Activated naive CD8-positive, alpha-beta T cell treated with anti-CD3 and anti-CD28 coated beads for 36 hours (primary cell): ENCODE measurements around the gene DLX3. TPM values are rescaled to one million over a fixed set of nuclear protein-coding genes. Genes with fewer than 3 reads are reported as not detected.

ENCODE experiments used
- DNase-seq: peaks from one replicate; pipeline ENCODE4 v3.0.0; 2021
- H3K27ac Mint-ChIP-seq: one replicate; pipeline ENCODE4 v1.8.0; 2022; ENCODE audit warnings: mild to moderate bottlenecking, moderate library complexity, mixed read lengths
- H3K27me3 Mint-ChIP-seq: one replicate; pipeline ENCODE4 v1.8.0; 2022; ENCODE audit warnings: mild to moderate bottlenecking, mixed read lengths
- H3K36me3 Mint-ChIP-seq: one replicate; pipeline ENCODE4 v1.8.0; 2021; ENCODE audit warnings: mild to moderate bottlenecking, mixed read lengths
- H3K4me1 Mint-ChIP-seq: one replicate; pipeline ENCODE4 v1.8.0; 2021; ENCODE audit warnings: mixed read lengths
- H3K4me3 Mint-ChIP-seq: one replicate; pipeline ENCODE4 v1.8.0; 2022; ENCODE audit warnings: mild to moderate bottlenecking, moderate library complexity, mixed read lengths
- H3K9me3 Mint-ChIP-seq: one replicate; pipeline ENCODE4 v1.8.0; 2022; ENCODE audit warnings: mixed read lengths
- total RNA-seq, 2 experiments: library from RNA; stranded (reverse); gene quantifications; one replicate each; pipeline ENCODE4 v1.2.3, GENCODE V29; 2021

DLX3 gene
- total RNA-seq, 2 experiments from 2014 or later = 0.16 to 0.19 TPM

DNA sequence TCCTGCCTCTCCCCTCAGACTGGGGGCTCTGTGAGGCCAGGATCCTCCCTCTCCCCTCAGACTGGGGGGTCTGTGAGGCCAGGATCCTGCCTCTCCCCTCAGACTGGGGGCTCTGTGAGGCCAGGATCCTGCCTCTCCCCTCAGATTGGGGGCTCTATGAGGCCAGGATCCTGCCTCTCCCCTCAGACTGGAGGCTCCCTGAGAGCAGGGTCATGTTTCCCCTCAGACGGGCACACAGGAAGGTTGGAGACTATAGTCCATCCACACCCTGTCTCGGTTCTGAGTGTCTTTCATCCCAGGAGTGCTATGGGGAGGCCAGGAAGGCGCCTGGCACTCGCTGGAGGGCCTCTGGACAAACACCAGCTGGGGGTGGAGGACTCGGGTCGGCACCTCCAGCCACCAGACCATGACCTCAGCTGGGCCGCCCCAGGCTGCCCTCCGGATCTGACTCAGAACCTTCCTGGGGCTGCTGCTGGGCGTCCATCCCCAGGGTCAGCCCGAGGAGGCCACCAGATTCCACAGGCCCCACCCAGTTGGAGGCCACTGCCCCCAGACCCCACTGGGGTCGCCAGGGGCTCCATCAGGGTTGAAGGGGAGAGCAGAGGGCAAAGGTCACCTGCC, 48.0 kb downstream of the DLX3 start:
- no peaks in the 10 kb centered on the region for H3K9me3 Mint-ChIP-seq
- no peak for DNase-seq
- H3K36me3 Mint-ChIP-seq = no peaks in the 10 kb centered on the region
- H3K27me3 Mint-ChIP-seq = peaks cover 50% of the 10 kb centered on the region
- no peaks in the 10 kb centered on the region for H3K4me1 Mint-ChIP-seq
- no peak overlapping the region for H3K4me3 Mint-ChIP-seq
- H3K27ac Mint-ChIP-seq = no peak overlapping the region

DNA sequence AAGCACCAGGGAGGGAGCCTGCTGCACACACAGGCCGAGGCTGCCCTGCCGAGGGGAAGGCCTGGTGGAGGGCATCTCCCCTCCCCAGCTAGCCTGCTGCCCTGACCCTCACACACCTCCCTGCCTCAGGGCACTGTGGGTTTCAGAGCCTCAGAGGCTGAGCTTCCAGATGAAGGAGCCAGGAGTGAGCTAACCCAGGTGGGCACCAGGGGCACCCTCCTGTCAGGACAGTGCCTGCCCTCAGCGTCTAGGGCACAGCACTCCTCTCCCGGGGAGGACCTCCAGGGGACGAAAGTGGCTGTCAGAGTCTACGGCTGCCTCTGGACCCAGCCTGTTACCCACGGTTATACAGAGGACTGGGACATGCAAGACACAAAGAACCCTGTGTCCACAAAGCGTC, 48.8 kb downstream of the DLX3 start:
- no peak overlapping the region for H3K27ac Mint-ChIP-seq

GRCh38 chr17:49944273-49944870, 50.7 kb downstream of the DLX3 start:
- H3K4me1 Mint-ChIP-seq = no peaks in the 10 kb centered on the region

More for the DNA sequence above, 48.8 kb downstream of the DLX3 start:
- Mint-ChIP-seq H3K4me3 (no peak overlapping the region), H3K4me1 (no peaks in the 10 kb centered on the region), H3K9me3 (no peaks in the 10 kb centered on the region), H3K27me3 (peaks cover 43% of the 10 kb centered on the region), H3K36me3 (no peaks in the 10 kb centered on the region)
- no peak for DNase-seq

DNA sequence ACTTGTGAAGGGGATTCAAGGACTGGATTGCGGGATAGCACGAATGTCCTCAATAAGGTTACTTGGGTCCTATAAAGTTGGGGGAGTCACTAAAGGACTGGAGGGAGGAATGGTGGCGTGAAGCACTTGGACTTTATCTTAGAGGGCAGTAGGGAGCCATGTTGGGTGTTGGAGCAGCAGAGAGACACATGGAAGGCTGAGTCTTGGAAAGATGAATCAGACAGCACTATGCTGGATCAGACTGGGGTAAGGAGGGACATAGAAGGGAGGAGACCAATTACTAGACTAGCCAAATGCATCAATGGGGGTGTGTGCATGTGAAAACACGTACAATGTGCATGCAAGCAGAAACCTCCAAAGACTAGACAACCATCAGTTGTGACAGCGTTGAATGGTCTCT, 52.1 kb downstream of the DLX3 start:
- DNase-seq = no peak
- Mint-ChIP-seq H3K9me3 (no peaks in the 10 kb centered on the region), H3K27me3 (peaks cover 27% of the 10 kb centered on the region), H3K4me3 (no peak overlapping the region), H3K27ac (no peak overlapping the region), H3K4me1 (no peaks in the 10 kb centered on the region), H3K36me3 (no peaks in the 10 kb centered on the region)

More at GRCh38 chr17:49944273-49944870, 50.7 kb downstream of the DLX3 start:
- Mint-ChIP-seq H3K27me3 (peaks cover 26% of the 10 kb centered on the region), H3K4me3 (no peak overlapping the region), H3K27ac (no peak overlapping the region), H3K9me3 (no peaks in the 10 kb centered on the region), H3K36me3 (no peaks in the 10 kb centered on the region)
- no peak for DNase-seq

GRCh38 chr17:49941427-49941826, 53.6 kb downstream of the DLX3 start:
- H3K27me3 Mint-ChIP-seq = peaks cover 22% of the 10 kb centered on the region
- no peak for DNase-seq
- no peaks in the 10 kb centered on the region for H3K4me1 Mint-ChIP-seq
- no peak overlapping the region for H3K27ac Mint-ChIP-seq
- no peaks in the 10 kb centered on the region for H3K36me3 Mint-ChIP-seq
- H3K9me3 Mint-ChIP-seq = no peaks in the 10 kb centered on the region
- H3K4me3 Mint-ChIP-seq = no peak overlapping the region

Other genes with a start within 250 kb of the DLX3 start
- gene FAM117A, start 231.1 kb downstream of the DLX3 start, total RNA-seq = 10 to 100 TPM; 16.2 to 16.4 TPM
- gene KAT7, start 206.5 kb downstream of the DLX3 start, total RNA-seq = 10 to 100 TPM; 65.9 to 67.2 TPM
- not detected for gene TAC4, start 147.2 kb downstream of the DLX3 start, total RNA-seq
- gene DLX4, start 26.0 kb downstream of the DLX3 start, total RNA-seq = under 1 TPM; 0.62 to 0.70 TPM
- gene ITGA3, start 60.9 kb upstream of the DLX3 start, total RNA-seq = 1 to 10 TPM; 3.7 to 5.1 TPM
- gene PDK2, start 100.1 kb upstream of the DLX3 start, total RNA-seq = 10 to 100 TPM in 1 of 2 experiments, 1 to 10 TPM in 1; 9.4 to 12.9 TPM
- under 1 TPM; 0.47 to 0.66 TPM for gene SAMD14, start 134.9 kb upstream of the DLX3 start, total RNA-seq
- gene PPP1R9B, start 155.5 kb upstream of the DLX3 start, total RNA-seq = 10 to 100 TPM; 50.9 to 52.0 TPM
- gene SGCA, start 170.8 kb upstream of the DLX3 start, total RNA-seq = under 1 TPM in 1 of 2 experiments, not detected in 1; 0.38 TPM
- gene COL1A1, start 206.4 kb upstream of the DLX3 start, total RNA-seq = under 1 TPM; 0.72 to 0.78 TPM